CD4-positive, alpha-beta T cell (primary cell): ENCODE measurements around the gene RAI1. TPM values are rescaled to one million over a fixed set of nuclear protein-coding genes. Genes with fewer than 3 reads are reported as not detected.

Experiments
- ATAC-seq: fragments of 200-7000 bp; cut with Tn5 transposase; one replicate; pipeline ENCODE4 v1.10.0; 2022; ENCODE audit warnings: mild to moderate bottlenecking; ENCODE audit not compliant: poor library complexity
- CTCF ChIA-PET: fragments of 350-600 bp; sonication (Branson Sonifier 250); formaldehyde crosslinking; loops from one replicate; lab custom pipeline; 2021; ENCODE audit warnings: antibody characterized with exemption, inconsistent platforms; lab: Charles Lee
- POLR2A ChIA-PET: fragments of 350-600 bp; sonication (Branson Sonifier 250); formaldehyde crosslinking; loops from one replicate; lab custom pipeline; 2021; ENCODE audit warnings: antibody characterized with exemption, inconsistent platforms; lab: Charles Lee
- DNase-seq, 14 experiments: peaks; one replicate each; pipeline ENCODE4 v3.0.0-alpha.2; 2013 to 2020; ENCODE audit warnings: mixed read lengths in 2 of 14
- H3K27ac ChIP-seq, 2 donors: one replicate each; pipeline versions ENCODE4 v1.5.1 to v1.7.0; 2013; ENCODE audit warnings: low read length in 2 of 2, low read depth in 1 of 2, mild to moderate bottlenecking in 1 of 2
- H3K27me3 ChIP-seq, 2 experiments: 1 replicate in 1 of 2; 2 replicates in 1 of 2; pipeline versions ENCODE4 v1.6.1 to v1.7.0; 2013; ENCODE audit warnings: low read length in 2 of 2, control low read depth in 1 of 2, mild to moderate bottlenecking in 1 of 2, moderate library complexity in 1 of 2; ENCODE audit not compliant: insufficient read depth in 2 of 2, control insufficient read depth in 1 of 2
- H3K36me3 ChIP-seq: one replicate; pipeline ENCODE4 v1.6.1; 2013; ENCODE audit warnings: low read length, control low read depth; ENCODE audit not compliant: insufficient read depth
- H3K4me1 ChIP-seq: one replicate; pipeline ENCODE4 v1.6.1; 2013; ENCODE audit warnings: low read length, control low read depth; ENCODE audit not compliant: insufficient read depth
- H3K4me3 ChIP-seq: one replicate; pipeline ENCODE4 v1.5.1; 2013; ENCODE audit warnings: mild to moderate bottlenecking, low read length, moderate library complexity
- H3K9me3 ChIP-seq, 2 experiments: 1 replicate in 1 of 2; 2 replicates in 1 of 2; pipeline versions ENCODE4 v1.6.1 to v1.7.0; 2013; ENCODE audit warnings: low read length in 2 of 2, mild to moderate bottlenecking in 2 of 2, control low read depth in 1 of 2, moderate library complexity in 1 of 2; ENCODE audit not compliant: control insufficient read depth in 1 of 2, insufficient read depth in 1 of 2
- H3K27ac Mint-ChIP-seq: one replicate; pipeline ENCODE4 v1.8.0; 2020; ENCODE audit warnings: mixed read lengths
- H3K27me3 Mint-ChIP-seq: one replicate; pipeline ENCODE4 v1.8.0; 2021; ENCODE audit warnings: mixed read lengths
- H3K36me3 Mint-ChIP-seq: one replicate; pipeline ENCODE4 v1.8.0; 2021; ENCODE audit warnings: low read depth, mixed read lengths
- H3K4me1 Mint-ChIP-seq: one replicate; pipeline ENCODE4 v1.8.0; 2021; ENCODE audit warnings: low read depth, mixed read lengths
- H3K4me3 Mint-ChIP-seq: one replicate; pipeline ENCODE4 v1.8.0; 2020; ENCODE audit warnings: mild to moderate bottlenecking, mixed read lengths
- H3K9me3 Mint-ChIP-seq: one replicate; pipeline ENCODE4 v1.8.0; 2020; ENCODE audit warnings: mixed read lengths
- CTCF ChIP-seq: fragments of 200-600 bp; IDR thresholded peaks from one replicate; pipeline ENCODE4 v1.8.0; 2022; ENCODE audit warnings: antibody characterized with exemption, mild to moderate bottlenecking
- intact Hi-C, 2 experiments: fragments of 100-400 bp; cut with DNase I in 1 of 2; cut with micrococcal nuclease in 1 of 2; formaldehyde crosslinking; loops; one replicate each; pipeline versions ENCODE4 v1.15.1 to v1.9.0; 2023 to 2025; cut with DNase I, micrococcal nuclease
- total RNA-seq, 174 experiments: library from RNA in 2 of 174; stranded (reverse) in 2 of 174; gene quantifications; one replicate each; pipeline ENCODE4 v1.2.3 and lab custom pipeline; 2021 to 2026

Gene RAI1
- total RNA-seq, 2 experiments from 2014 or later = 19.3 to 25.2 TPM

GRCh38 chr17:17694169-17695081, 13.2 kb downstream of the RAI1 start:
- CTCF ChIA-PET = interaction anchor here (1.1 kb wide), 1 partner anchor 198 kb away, joined by 3 read pairs; no protein-coding TSS in a partner anchor
- Histone ChIP-seq H3K27ac (peak overlapping the region; percentile 91 to 95), H3K4me1 (peaks cover 61% of the 10 kb centered on the region), H3K27me3 (no peaks in the 10 kb centered on the region), H3K36me3 (no peaks in the 10 kb centered on the region), H3K4me3 (peak overlapping the region; percentile 76), H3K9me3 (no peaks in the 10 kb centered on the region)
- POLR2A ChIA-PET = interaction anchor here (0.6 to 2.4 kb wide), 9 partner anchors 11 to 307 kb away, joined by 3 to 20 read pairs (median 3); partner anchors contain the start of gene PEMT
- no peak for TF ChIP-seq CTCF
- H3K27ac Mint-ChIP-seq = peak overlapping the region; percentile 96
- H3K27me3 Mint-ChIP-seq = no peaks in the 10 kb centered on the region
- intact Hi-C loops = loop anchor here (5.0 to 10.0 kb wide), 2 partner anchors 90 to 278 kb away; partner anchors contain the start of genes DRC3 (in 1 of the 2) and TOM1L2 (in 1 of the 2)
- H3K9me3 Mint-ChIP-seq = no peaks in the 10 kb centered on the region
- H3K4me3 Mint-ChIP-seq = peak overlapping the region; percentile 94
- ATAC-seq = peak; percentile 72
- peak; percentile 43 to 89 (median 63) for DNase-seq
- H3K36me3 Mint-ChIP-seq = peaks cover 5% of the 10 kb centered on the region
- H3K4me1 Mint-ChIP-seq = peaks cover 62% of the 10 kb centered on the region

- H3K4me3 Mint-ChIP-seq = peak overlapping the region; percentile 94
- no peaks in the 10 kb centered on the region for H3K9me3 Mint-ChIP-seq
- DNase-seq (no peak), ATAC-seq (no peak)
- Histone ChIP-seq H3K9me3 (no peaks in the 10 kb centered on the region), H3K36me3 (no peaks in the 10 kb centered on the region), H3K4me3 (no peak overlapping the region), H3K27me3 (no peaks in the 10 kb centered on the region), H3K4me1 (peaks cover 48% of the 10 kb centered on the region), H3K27ac (no peak overlapping the region)
- no peaks in the 10 kb centered on the region for H3K27me3 Mint-ChIP-seq
- POLR2A ChIA-PET = no interaction called here
- CTCF ChIA-PET = interaction anchor here (0.6 kb wide), 1 partner anchor 32 kb away, joined by 3 read pairs; no protein-coding TSS in a partner anchor
- H3K36me3 Mint-ChIP-seq = peaks cover 5% of the 10 kb centered on the region
- H3K4me1 Mint-ChIP-seq = peaks cover 48% of the 10 kb centered on the region
- peak overlapping the region; percentile 96 for H3K27ac Mint-ChIP-seq
- no peak for TF ChIP-seq CTCF
- intact Hi-C loops = loop anchor here in 1 of 2 experiments (10.0 kb wide), 1 partner anchor 89 kb away; no protein-coding TSS in a partner anchor
Observed at GRCh38 chr17:17696085-17696484, 14.8 kb downstream of the RAI1 start.

GRCh38 chr17:17696882-17697633, 15.8 kb downstream of the RAI1 start:
- Mint-ChIP-seq H3K4me3 (peak overlapping the region; percentile 31), H3K27ac (peak overlapping the region; percentile 96)
- intact Hi-C loops = loop anchor here in 1 of 2 experiments (10.0 kb wide), 1 partner anchor 88 kb away; no protein-coding TSS in a partner anchor

More at GRCh38 chr17:17696882-17697633, 15.8 kb downstream of the RAI1 start:
- DNase-seq = no peak
- no peaks in the 10 kb centered on the region for H3K9me3 ChIP-seq
- ChIA-PET CTCF (no interaction called here), POLR2A (no interaction called here)
- Mint-ChIP-seq H3K4me1 (peaks cover 39% of the 10 kb centered on the region), H3K27me3 (no peaks in the 10 kb centered on the region), H3K36me3 (peaks cover 5% of the 10 kb centered on the region), H3K9me3 (no peaks in the 10 kb centered on the region)
- no peaks in the 10 kb centered on the region for H3K36me3 ChIP-seq
- TF ChIP-seq CTCF = no peak
- no peak overlapping the region for H3K4me3 ChIP-seq
- ATAC-seq = no peak
- H3K4me1 ChIP-seq = peaks cover 42% of the 10 kb centered on the region
- no peaks in the 10 kb centered on the region for H3K27me3 ChIP-seq
- H3K27ac ChIP-seq = no peak overlapping the region
